Epithelial cell of esophagus (primary cell): ENCODE data around the gene RTKN2.

Experiments used
- DNase-seq: peaks from one replicate; pipeline ENCODE4 v3.0.0; 2010; ENCODE audit warnings: low read depth
- H3K4me3 ChIP-seq: 2 replicates; pipeline ENCODE4 v1.5.1; 2011; ENCODE audit warnings: mild to moderate bottlenecking, low read length, control low read depth
- TF ChIP-seq, protein P1 (sequence below): IDR thresholded peaks from 2 replicates; pipeline ENCODE4 v1.5.1; 2011; ENCODE audit warnings: low read depth, mild to moderate bottlenecking, low read length, control low read depth, inconsistent platforms; ENCODE audit not compliant: insufficient read depth; ENCODE audit errors: missing control alignments

Gene RTKN2

GRCh38 chr10:62180677-62181076 lies 88.0 kb downstream of the RTKN2 start:
- DNase-seq, result no peak
- H3K4me3 ChIP-seq, result no peak overlapping the region
- TF ChIP-seq, protein P1, sequence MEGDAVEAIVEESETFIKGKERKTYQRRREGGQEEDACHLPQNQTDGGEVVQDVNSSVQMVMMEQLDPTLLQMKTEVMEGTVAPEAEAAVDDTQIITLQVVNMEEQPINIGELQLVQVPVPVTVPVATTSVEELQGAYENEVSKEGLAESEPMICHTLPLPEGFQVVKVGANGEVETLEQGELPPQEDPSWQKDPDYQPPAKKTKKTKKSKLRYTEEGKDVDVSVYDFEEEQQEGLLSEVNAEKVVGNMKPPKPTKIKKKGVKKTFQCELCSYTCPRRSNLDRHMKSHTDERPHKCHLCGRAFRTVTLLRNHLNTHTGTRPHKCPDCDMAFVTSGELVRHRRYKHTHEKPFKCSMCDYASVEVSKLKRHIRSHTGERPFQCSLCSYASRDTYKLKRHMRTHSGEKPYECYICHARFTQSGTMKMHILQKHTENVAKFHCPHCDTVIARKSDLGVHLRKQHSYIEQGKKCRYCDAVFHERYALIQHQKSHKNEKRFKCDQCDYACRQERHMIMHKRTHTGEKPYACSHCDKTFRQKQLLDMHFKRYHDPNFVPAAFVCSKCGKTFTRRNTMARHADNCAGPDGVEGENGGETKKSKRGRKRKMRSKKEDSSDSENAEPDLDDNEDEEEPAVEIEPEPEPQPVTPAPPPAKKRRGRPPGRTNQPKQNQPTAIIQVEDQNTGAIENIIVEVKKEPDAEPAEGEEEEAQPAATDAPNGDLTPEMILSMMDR, result no peak

DNA sequence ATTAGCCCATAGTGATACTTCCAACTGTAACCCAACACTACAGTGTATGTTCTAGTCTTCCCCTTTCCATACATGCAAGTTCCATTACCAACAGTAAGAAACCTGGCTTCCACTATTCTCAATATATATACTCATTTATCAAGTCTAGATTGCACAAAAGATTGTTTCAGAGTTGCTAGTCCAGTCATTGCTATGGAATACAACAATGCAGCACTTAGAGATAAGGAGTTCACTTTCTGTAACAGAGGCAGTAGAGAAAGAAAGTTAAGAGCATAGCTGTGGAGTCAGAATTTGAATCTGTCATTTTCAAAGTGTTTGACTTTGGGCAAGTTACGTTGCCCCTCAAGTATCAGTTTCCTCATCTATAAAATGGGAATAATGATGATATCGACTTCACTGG lies 90.1 kb downstream of the RTKN2 start:
- TF ChIP-seq, protein P1, result no peak
- H3K4me3 ChIP-seq, result no peak overlapping the region
- DNase-seq, result no peak

GRCh38 chr10:62177111-62177510 lies 91.5 kb downstream of the RTKN2 start:
- H3K4me3 ChIP-seq, result no peak overlapping the region
- no peak for DNase-seq
- TF ChIP-seq, protein P1, result no peak

- DNase-seq, result no peak
- no peak overlapping the region for H3K4me3 ChIP-seq
- TF ChIP-seq, protein P1, result no peak
These were observed 93.4 kb downstream of the RTKN2 start for GRCh38 chr10:62175251-62175650.

- no peak overlapping the region for H3K4me3 ChIP-seq
- DNase-seq, result no peak
- TF ChIP-seq, protein P1, result no peak
These were observed 96.2 kb downstream of the RTKN2 start for GRCh38 chr10:62172465-62172864.

- DNase-seq, result no peak
- TF ChIP-seq, protein P1, result no peak
- H3K4me3 ChIP-seq, result no peak overlapping the region
These were observed 96.9 kb downstream of the RTKN2 start for GRCh38 chr10:62171791-62172190.

DNA sequence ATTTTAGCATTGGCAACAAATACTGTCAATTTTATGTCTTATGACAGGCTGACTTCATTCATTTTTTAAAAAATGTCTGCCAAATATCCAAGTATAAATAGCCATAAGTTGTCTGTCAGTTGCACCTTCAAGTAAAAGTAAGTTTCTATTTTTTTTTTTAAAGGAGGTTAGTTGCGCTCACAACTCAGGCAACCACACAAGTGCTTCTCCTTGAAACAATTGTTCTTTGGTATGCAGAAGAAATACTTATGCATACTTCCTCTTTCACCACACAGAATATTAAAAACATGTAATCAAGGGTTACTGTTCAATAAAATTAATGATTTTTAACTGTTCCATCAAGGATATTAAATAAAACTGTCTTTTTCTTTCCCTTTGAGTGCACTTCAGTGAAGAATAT lies 97.9 kb downstream of the RTKN2 start:
- DNase-seq, result no peak
- TF ChIP-seq, protein P1, result no peak
- no peak overlapping the region for H3K4me3 ChIP-seq
